ENCODE results near the gene FUS.

DNA sequence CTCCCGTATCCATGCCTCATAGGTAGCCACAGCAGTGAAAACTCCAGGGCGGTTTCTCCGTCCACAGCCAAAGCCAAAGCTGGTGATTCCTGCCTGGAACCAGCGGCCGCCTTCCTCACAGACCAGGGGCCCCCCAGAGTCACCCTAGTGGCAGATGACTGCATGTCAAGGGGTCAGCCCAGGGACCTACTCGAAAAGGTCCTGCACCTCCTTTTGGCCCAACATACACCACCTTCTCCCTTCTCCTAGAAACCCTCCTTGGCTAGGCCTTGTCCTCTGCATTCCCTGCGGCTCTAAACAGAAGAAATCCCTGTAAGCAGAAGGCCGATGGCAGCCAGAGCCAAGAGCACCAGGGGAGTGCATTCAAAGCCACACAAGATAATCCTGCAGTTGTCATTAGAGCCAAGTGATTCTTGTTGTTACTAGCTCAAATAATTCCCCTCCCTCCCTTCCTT is 36.2 kb upstream of the FUS start:
- no peak for TF ChIP-seq HMGA1 (CRISPR knock-in tag; conservative IDR thresholded peaks at IDR 0.05)
- TF ChIP-seq, protein P1, sequence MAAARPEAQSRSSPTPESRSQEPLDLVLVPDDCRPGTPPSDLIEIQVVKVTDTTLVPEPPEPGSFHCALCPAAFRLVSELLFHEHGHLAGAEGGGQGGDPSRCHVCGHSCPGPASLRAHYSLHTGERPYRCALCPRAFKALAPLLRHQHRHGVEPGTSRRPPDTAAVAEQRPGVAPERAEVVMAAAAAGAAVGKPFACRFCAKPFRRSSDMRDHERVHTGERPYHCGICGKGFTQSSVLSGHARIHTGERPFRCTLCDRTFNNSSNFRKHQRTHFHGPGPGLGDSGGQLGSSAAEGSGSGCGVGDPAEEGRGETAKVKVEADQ (CRISPR knock-in tag; IDR thresholded peaks at IDR 0.05; ENCODE audit: borderline replicate concordance) = no peak
- TF ChIP-seq, protein P2, sequence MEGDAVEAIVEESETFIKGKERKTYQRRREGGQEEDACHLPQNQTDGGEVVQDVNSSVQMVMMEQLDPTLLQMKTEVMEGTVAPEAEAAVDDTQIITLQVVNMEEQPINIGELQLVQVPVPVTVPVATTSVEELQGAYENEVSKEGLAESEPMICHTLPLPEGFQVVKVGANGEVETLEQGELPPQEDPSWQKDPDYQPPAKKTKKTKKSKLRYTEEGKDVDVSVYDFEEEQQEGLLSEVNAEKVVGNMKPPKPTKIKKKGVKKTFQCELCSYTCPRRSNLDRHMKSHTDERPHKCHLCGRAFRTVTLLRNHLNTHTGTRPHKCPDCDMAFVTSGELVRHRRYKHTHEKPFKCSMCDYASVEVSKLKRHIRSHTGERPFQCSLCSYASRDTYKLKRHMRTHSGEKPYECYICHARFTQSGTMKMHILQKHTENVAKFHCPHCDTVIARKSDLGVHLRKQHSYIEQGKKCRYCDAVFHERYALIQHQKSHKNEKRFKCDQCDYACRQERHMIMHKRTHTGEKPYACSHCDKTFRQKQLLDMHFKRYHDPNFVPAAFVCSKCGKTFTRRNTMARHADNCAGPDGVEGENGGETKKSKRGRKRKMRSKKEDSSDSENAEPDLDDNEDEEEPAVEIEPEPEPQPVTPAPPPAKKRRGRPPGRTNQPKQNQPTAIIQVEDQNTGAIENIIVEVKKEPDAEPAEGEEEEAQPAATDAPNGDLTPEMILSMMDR (CRISPR knock-in tag; IDR thresholded peaks at IDR 0.05) = peak; percentile 12; the same call in 1 of the 2 replicates

Data from HepG2 (cell line).